Transverse colon (tissue), 4 donors: ENCODE data around the gene TMEM269. TPM values are rescaled to one million over a fixed set of nuclear protein-coding genes. Genes with fewer than 3 reads are reported as not detected.

Experiments used
- DNase-seq: peaks from one replicate; pipeline ENCODE4 v3.0.0-alpha.2; 2019
- H3K27ac ChIP-seq, 4 donors: fragments of 200-600 bp; sonication (generic); 2 replicates each; pipeline ENCODE4 v1.5.1; 2016 to 2018; ENCODE audit warnings: inconsistent platforms in 4 of 4
- H3K27me3 ChIP-seq: fragments of 200-600 bp; sonication (generic); 2 replicates; pipeline ENCODE4 v1.5.1; 2017; ENCODE audit warnings: inconsistent platforms
- H3K36me3 ChIP-seq, 4 donors: fragments of 200-600 bp; sonication (generic); 2 replicates each; pipeline ENCODE4 v1.5.1; 2017 to 2019; ENCODE audit warnings: inconsistent platforms in 4 of 4
- H3K4me1 ChIP-seq, 4 donors: fragments of 200-600 bp; sonication (generic); 2 replicates each; pipeline ENCODE4 v1.5.1; 2017 to 2020; ENCODE audit warnings: inconsistent platforms in 4 of 4
- H3K4me3 ChIP-seq, 4 donors: fragments of 200-600 bp; sonication (generic); 1 replicate in 1 of 4; 2 replicates in 3 of 4; pipeline versions ENCODE4 v1.5.1 to v1.6.1; 2017 to 2019; ENCODE audit warnings: inconsistent platforms in 4 of 4
- H3K9me3 ChIP-seq, 2 donors: fragments of 200-600 bp; sonication (generic); 2 replicates each; pipeline ENCODE4 v1.5.1; 2017 to 2019; ENCODE audit warnings: inconsistent platforms in 2 of 2
- CTCF ChIP-seq, 5 experiments: fragments of 200-600 bp in 3 of 5; fragments of 450-650 bp in 2 of 5; sonication (generic) in 3 of 5; IDR thresholded peaks; 1 replicate in 2 of 5; 2 replicates in 3 of 5; pipeline ENCODE4 v1.5.1; 2016 to 2017; ENCODE audit warnings: antibody characterized with exemption in 5 of 5, inconsistent platforms in 3 of 5, mild to moderate bottlenecking in 2 of 5, moderate library complexity in 1 of 5
- EP300 ChIP-seq: sonication (generic); formaldehyde crosslinking; IDR thresholded peaks from one replicate; pipeline ENCODE4 v1.6.1; 2017; ENCODE audit warnings: antibody characterized with exemption, low read depth
- POLR2A ChIP-seq: fragments of 450-650 bp; IDR thresholded peaks from one replicate; pipeline ENCODE4 v1.6.1; 2016; ENCODE audit warnings: antibody characterized with exemption, mild to moderate bottlenecking, moderate library complexity
- POLR2AphosphoS5 ChIP-seq, 3 donors: sonication (generic); formaldehyde crosslinking; IDR thresholded peaks; one replicate each; pipeline ENCODE4 v1.6.1; 2016; ENCODE audit warnings: antibody characterized with exemption in 3 of 3
- WGBS, 2 donors: methylation state at CpG; one replicate each; pipeline ENCODE4 v1.1.5; 2018; ENCODE audit warnings: low coverage in 1 of 2; 5-methylcytosine and 5-hydroxymethylcytosine counted together
- in situ Hi-C, 4 donors: fragments of 200-750 bp; cut with MboI; loops; one replicate each; pipeline versions ENCODE4 v1.15.0 to v1.15.1; 2017; ENCODE audit warnings: low sequenced_read_pairs in 3 of 4, low pct_ligation_motif_present in 1 of 4, low pct_unique_long_range_greater_than_20kb in 1 of 4
- intact Hi-C: fragments of 100-400 bp; cut with DNase I; formaldehyde crosslinking; loops from one replicate; pipeline ENCODE4 v1.15.1; 2023; ENCODE audit warnings: low total_unique reads
- total RNA-seq, 4 donors: library from RNA; depleted of rRNA; stranded (reverse); fragments of >200 nt; gene quantifications; one replicate each; pipeline ENCODE4 v1.1.0, GENCODE V29; 2016

Gene TMEM269
- total RNA-seq, 4 donors from 2014 or later = 0.37 TPM; not detected in 3

GRCh38 chr1:42820813-42821212 lies 36.0 kb downstream of the TMEM269 start:
- Histone ChIP-seq H3K27me3 (no peaks in the 10 kb centered on the region), H3K27ac (no peak overlapping the region), H3K4me1 (peaks cover 2 to 29% (median 13%) of the 10 kb centered on the region in 4 donors), H3K9me3 (no peaks in the 10 kb centered on the region), H3K36me3 (no peaks in the 10 kb centered on the region), H3K4me3 (no peak overlapping the region)
- TF ChIP-seq POLR2AphosphoS5 (IDR thresholded peaks at IDR 0.05) (no peak), POLR2A (no peak), EP300 (no peak), CTCF (IDR thresholded peaks at IDR 0.05) (no peak)
- WGBS, 2 donors = 50 to 71% methylated on average over 1 of the region's 1 CpG
- intact Hi-C loops = no loop called here
- no peak for DNase-seq
- in situ Hi-C loops = no loop called here

- intact Hi-C loops = no loop called here
- H3K9me3 ChIP-seq = no peaks in the 10 kb centered on the region
- H3K36me3 ChIP-seq = no peaks in the 10 kb centered on the region
- H3K27ac ChIP-seq = no peak overlapping the region
- no peak overlapping the region for H3K4me3 ChIP-seq
- DNase-seq = no peak
- peaks cover 0 to 20% (median 5%) of the 10 kb centered on the region in 4 donors for H3K4me1 ChIP-seq
- 94 to 100% methylated on average over 2 of the region's 2 CpGs for WGBS, 2 donors
- TF ChIP-seq POLR2AphosphoS5 (IDR thresholded peaks at IDR 0.05) (no peak), POLR2A (no peak), EP300 (no peak), CTCF (IDR thresholded peaks at IDR 0.05) (no peak)
- in situ Hi-C loops = no loop called here
- no peaks in the 10 kb centered on the region for H3K27me3 ChIP-seq
These were observed 36.9 kb downstream of the TMEM269 start for GRCh38 chr1:42821690-42822089.

GRCh38 chr1:42822800-42823392 lies 38.1 kb downstream of the TMEM269 start:
- H3K27ac ChIP-seq = no peak overlapping the region
- no peaks in the 10 kb centered on the region for H3K9me3 ChIP-seq
- intact Hi-C loops (no loop called here), in situ Hi-C loops (no loop called here)
- no peaks in the 10 kb centered on the region for H3K27me3 ChIP-seq
- no peak overlapping the region for H3K4me3 ChIP-seq
- TF ChIP-seq POLR2A = no peak
- no peak for TF ChIP-seq POLR2AphosphoS5 (IDR thresholded peaks at IDR 0.05)
- TF ChIP-seq CTCF (IDR thresholded peaks at IDR 0.05) = no peak
- DNase-seq = no peak
- no peaks in the 10 kb centered on the region for H3K36me3 ChIP-seq
- peaks cover 0 to 15% (median under 1%) of the 10 kb centered on the region in 4 donors for H3K4me1 ChIP-seq
- 64 to 77% methylated on average over 2 of the region's 2 CpGs for WGBS, 2 donors

GRCh38 chr1:42824481-42825035 lies 39.8 kb downstream of the TMEM269 start:
- intact Hi-C loops = no loop called here
- Histone ChIP-seq H3K9me3 (no peaks in the 10 kb centered on the region), H3K4me1 (peaks cover 0 to 8% (median 0%) of the 10 kb centered on the region in 4 donors), H3K27ac (no peak overlapping the region), H3K27me3 (no peaks in the 10 kb centered on the region), H3K4me3 (no peak overlapping the region), H3K36me3 (no peaks in the 10 kb centered on the region)
- 92 to 93% methylated on average over 3 to 4 of the region's 4 CpGs for WGBS, 2 donors
- DNase-seq = no peak
- in situ Hi-C loops = no loop called here
- TF ChIP-seq CTCF (IDR thresholded peaks at IDR 0.05) = no peak
- TF ChIP-seq EP300 = no peak
- TF ChIP-seq POLR2A = no peak
- no peak for TF ChIP-seq POLR2AphosphoS5 (IDR thresholded peaks at IDR 0.05)
